Amniotic epithelial cell (primary cell): ENCODE results near the gene IL4R.
A peak's percentile ranks its signal among the peaks of the same experiment; 100 is the strongest.
"Not testable (repeated sequence)": the region's sequence is repeated elsewhere in the genome, so short reads cannot be mapped to it uniquely, and the experiment has no call there.

Experiments used
- DNase-seq: peaks from one replicate; pipeline ENCODE4 v3.0.0-alpha.2; 2010; ENCODE audit warnings: low read depth

IL4R gene

DNA sequence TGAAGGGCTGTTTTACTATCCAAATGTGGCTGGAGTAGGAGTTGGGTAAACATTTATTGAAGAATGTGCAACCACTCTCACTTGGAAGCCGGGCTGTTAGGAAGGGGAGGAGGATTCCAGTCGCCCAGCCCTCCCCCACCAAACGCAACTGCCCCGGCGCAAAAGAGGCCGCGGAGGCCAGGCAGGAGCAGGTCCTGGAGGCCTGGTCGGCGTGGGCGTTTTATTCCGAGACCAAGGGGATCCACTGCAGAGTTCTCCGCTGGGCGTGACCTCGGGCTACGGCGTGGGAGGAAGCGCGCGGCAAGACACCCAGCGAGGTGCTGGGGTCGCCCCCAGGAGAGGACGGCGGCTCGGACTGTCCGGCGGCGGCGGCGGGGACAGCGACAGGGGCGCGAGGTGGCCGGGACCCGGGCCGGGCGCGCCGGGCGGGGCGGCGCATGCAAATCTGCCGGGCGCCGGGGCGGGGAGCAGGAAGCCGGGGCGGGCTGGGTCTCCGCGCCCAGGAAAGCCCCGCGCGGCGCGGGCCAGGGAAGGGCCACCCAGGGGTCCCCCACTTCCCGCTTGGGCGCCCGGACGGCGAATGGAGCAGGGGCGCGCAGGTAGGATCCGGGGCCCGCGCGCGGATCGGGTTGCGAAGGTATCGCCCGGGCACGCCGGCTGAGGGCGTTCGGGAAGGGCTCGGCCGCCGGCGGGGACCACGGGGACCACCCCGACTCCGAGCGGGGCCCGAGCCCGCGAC is at the start of gene IL4R:
IL4R (plus strand) TSS at position 553 of the 739 bp plus-strand sequence. CDS start 26,230 bp downstream, outside the sequence.
- DNase-seq = peak; percentile 93

DNA sequence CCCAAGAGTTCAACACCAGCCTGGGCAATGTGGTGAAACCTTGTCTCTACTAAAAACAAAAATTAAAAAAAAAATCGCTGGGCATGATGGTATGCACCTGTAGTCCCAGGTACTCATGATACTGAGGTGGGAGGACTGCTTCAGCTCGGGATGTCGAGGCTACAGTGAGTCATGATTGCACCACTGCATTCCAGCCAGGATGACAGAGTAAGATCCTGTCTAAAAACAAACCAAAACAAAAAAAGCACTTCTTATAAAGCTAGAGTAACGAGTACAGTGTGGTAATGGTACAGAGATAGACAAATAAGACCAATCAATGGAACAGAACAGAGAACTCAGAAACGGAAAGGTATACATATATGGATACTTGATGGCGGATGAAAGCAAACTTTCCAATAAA is 49.6 kb upstream of the IL4R start:
- peak; percentile 90 for DNase-seq

DNA sequence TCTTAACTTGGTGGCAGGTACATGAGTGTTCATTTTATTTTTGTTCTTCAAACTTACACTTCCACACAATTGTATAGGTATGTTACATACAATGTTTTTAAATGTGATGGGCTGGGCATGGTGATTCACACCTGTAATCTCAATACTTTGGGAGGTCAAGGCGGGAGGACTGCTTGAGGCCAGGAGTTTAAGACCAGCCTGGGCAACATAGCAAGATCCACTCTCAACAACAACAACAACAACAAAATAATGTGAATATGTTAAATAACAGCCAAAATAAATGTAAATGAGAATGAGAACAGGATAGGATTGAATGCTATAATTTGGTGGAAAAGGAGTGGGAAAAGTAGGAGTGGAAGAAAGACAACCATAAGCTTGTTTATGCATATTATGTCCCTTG is 47.8 kb upstream of the IL4R start:
- no peak for DNase-seq

DNA sequence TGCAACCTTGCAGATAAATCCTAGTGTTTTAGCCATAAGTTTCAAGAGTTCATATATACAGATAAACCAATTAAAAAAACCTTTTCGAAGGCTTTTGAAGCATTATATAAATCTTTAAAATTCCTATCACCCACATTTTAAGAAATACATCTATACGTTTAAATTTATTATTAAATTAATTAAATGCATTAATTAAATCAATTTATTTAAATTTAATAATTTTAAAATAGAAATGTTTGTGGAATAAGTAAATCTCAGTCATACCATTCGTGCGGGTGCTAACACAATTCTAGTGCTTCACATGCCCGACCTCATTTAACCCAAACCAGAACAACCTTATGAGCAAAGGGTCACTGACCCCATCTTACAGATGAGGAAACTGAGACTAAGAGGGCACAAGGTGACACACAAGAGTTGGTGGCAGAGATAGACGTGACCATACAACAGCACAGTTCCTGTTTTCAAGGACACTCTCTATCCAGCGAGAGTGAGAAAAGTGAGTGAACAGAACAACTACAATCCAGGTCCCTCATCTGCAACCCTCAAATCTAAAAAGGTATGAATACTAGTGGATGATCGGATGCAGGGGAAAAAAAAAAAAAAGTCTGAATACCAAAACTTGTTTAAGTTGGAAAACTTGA is 46.6 kb upstream of the IL4R start:
- DNase-seq = no peak

DNA sequence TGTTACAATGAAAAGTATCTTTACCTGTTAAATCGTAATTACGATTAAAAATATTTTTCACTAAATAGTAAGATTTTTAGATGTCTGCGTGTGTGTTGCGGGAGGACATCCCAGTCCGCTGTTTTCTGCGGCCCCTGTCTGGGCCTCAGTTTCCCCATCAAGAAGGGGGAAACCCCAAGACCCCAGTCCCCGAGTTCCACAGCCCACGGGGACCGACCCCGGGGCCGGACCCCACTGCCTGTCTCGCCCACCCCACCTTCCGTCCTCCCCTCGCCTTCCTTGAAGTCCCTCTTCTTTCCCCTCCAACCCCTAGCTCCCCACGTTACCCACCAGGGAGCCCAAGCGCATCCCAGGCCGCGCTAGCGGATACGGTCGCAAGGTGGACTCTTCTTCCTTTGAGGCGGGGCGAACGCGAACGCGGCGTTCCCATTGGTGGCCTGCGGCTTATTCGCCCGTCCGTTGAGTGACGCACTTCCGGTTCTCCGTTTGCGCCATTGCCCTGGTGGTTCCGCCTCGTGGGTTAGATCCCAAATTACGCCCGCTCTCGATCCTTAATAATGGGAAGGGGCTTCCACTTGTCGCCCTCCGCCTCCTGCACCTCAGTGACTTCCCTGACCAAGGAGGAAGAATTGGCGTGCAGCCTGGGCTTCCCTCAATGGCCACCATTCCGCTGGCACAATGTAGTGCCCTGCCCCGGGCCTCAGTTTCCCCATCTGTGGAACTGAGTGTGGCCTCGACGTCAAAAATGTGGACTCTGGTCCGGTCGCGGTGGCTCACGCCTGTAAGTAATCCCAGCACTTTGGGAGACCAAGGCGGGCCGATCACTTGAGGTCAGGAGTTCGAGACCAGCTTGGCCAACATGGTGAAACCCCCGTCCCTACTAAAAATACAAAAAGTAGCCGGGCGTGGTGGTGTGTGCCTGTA is 45.1 kb upstream of the IL4R start, which contains the start of gene NSMCE1:
NSMCE1 (minus strand) TSS at position 397 of the 924 bp plus-strand sequence. CDS start 11,202 bp downstream, outside the sequence.
- peak; percentile 91 for DNase-seq

DNA sequence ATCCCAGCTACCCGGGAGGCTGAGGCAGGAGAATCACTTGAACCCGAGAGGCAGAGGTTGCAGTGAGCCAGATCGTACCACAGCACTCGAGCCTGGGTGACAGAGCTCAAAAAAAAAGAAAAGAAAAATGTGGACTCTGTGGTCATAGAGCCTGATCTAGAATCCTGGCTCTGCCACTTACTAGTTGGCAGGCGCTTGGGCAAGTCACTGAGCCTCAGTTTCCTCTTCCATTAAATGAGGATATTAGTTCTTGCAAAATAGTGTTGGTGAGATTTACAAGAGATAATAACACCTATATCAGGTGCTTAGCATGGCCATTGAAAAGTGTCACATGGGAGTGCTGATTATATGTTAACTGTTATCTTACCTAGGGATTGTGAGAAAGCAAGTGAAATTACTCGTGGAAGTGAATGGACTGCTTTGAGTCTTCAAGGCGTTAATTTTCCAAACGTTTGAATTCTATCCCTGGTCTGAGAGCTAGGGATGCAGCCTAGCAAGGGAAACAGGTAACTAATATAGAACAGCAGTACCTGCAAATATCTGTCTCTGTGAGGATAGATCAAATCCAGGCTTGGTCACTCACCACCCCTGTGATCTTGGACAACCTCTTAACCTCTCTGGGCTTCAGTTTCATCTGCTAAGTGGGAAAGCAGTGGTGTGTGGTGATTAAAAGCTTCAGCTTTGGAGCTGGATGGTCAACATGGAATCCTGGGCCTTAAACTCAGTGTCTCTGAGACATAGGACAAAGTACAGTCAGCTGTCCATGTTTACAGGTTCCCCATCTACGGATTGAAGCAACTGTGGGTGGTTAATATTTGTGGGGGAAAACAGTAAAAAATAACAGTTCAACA is 44.2 kb upstream of the IL4R start:
- no peak for DNase-seq

DNA sequence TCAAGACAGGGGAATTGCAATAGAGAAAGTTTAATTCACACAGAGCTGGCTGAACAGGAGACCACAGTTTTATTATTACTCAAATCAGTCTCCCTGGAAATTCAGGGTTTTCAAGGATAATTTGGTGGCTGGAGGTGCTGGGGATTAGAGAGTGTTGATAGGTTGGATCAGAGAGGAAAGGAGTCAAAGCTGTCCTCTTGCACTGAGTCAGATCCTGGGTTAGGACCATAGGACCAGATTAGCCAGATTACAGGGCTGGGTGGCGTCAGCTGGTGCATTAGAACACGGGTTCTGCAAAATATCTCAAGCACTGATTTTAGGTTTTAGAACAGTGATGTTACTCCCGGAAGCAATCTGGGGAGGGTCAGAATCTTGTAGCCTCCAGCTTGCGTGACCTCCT is 43.4 kb upstream of the IL4R start:
- no peak for DNase-seq

DNA sequence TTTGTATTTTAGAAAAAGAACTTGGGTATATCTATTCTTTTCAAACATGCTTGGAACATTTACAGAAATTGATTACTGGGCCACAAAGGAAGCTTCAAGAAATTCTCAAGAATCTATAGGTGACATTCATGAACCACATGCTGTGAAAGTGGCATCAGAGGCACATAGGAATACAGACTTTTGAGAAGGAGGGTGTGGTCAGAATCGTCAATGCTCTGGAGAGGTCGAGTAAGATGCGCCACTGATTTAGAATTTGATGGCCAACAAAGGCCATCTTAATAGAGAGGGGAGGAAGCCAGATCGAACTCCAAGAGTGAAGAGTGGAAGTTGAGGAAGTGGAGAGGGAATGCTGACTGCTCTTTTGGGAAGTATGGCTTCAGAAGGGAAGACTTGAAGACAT is 41.7 kb upstream of the IL4R start:
- no peak for DNase-seq

DNA sequence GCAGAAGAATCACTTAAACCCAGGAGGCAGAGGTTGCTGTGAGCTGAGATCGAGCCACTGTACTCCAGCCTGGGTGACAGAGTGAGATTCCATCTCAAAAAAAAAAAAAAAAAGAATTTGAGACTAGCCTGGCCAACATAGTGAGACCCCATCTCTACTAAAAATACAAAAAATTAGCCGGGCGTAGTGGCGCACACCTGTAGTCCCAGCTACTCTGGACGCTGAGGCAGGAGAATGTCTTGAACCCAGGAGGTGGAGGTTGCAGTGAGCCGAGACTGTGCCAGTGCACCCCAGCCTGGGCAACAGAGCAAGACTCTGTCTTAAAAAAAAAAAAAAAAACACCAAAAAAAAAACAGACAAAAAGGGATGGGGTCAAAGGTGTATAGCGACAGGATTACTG is 41.1 kb upstream of the IL4R start:
- not testable (repeated sequence) for DNase-seq

DNA sequence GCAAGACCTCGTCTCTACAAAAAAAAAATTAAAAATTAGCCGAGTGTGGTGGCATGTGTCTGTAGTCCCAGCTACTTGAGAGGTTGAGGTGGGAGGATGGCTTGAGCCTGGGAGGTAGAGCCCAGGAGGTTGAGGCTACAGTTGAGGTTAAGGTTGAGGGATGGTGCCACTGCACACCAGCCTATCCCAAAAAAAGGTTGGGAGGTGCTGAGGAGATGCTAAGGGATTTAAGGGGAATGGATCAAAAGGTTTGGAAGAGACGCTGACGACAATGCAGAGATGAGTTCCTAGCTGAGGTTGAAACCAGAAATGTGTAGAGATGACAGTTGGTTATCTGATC is 40.5 kb upstream of the IL4R start:
- DNase-seq = no peak

DNA sequence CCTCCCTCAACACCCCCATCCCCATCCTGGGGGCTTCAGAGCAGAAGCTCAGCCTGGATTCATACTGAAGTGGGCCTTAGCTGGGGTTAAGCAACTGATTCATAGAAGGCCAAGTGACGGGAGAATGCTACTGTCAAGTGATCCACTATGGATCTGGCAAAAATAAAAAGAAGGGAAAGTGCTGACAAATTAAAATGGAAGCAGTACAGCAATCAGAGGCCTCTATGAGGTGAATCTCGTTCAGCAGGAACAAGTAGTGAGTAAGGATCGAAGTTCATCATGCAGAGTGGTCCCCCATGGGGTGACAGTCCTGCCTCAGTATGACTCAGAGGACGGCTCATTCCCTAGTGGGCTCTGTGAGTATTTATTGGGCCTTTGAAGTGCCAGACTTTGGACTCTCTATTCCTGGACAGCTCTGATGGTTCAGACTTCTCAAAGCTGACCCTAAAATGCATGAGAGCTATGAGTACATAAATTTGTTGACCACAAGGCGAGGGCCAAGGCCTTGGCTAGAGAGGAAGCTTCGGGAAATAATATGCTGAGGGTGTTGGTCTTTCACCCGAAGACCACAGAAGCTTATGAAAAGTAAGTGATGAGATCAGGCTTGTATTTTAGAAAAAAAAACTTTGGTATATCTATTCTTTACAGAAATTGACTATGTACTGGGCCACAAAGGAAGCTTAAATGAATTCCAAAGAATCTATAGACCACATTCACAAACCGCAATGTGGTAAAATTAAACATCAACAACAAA is 39.9 kb upstream of the IL4R start:
- DNase-seq = peak; percentile 14

DNA sequence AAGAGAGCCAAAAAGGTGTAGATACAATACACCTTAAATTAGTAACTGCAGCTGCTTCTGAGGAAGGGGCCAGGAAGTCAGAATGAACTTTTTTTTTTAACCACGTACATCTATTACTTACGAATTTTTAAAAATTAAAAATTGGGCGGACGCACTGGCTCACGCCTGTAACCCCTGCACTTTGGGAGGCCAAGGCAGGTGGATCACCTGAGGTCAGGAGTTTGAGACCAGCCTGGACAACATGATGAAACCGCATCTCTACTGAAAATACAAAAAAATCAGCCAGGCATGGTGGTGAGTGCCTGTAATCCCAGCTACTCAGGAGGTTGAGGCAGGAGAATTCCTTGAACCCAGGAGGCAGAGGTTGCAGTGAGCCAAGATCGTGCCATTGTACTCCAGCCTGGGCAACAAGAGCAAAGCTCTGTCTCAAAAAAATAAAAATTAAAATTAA is 39.3 kb upstream of the IL4R start:
- not testable (repeated sequence) for DNase-seq

DNA sequence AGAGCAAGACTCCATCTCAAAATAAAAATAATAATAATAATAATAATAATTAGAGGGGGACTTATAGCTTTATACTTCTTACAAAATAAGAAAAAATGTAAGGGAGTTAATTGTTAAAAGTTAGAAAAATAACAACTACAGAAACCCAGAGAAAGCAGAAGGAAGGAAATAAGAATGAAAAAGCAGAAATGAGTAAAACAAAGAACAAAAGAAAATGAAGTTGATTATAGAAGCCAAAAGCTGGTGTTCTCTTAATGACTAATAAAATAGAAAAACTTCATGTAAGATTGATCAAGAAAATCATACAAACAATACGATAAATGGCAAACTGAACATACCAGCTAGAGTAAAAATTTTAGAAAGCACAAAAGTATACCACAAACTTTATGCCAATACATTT is 38.4 kb upstream of the IL4R start:
- DNase-seq = no peak

DNA sequence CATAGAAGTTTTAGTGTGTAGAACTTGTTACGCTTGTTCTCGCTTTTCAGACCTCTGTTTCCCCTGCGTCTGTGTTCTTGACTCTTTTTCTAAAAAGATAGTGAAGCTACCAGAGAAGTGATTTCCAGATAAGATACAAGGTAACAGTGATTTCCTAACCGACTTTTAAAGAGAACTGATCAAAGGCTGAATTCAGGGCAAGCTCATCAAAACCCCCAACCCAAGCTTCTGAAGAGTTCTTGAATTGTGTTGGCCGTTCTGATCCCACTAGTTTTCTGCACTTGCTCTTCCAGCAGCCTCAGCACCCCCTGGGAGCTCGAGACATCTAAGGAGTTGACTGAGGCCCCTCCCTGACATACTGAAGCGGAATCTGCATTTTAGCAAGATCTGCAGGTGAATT is 32.5 kb upstream of the IL4R start:
- no peak for DNase-seq

DNA sequence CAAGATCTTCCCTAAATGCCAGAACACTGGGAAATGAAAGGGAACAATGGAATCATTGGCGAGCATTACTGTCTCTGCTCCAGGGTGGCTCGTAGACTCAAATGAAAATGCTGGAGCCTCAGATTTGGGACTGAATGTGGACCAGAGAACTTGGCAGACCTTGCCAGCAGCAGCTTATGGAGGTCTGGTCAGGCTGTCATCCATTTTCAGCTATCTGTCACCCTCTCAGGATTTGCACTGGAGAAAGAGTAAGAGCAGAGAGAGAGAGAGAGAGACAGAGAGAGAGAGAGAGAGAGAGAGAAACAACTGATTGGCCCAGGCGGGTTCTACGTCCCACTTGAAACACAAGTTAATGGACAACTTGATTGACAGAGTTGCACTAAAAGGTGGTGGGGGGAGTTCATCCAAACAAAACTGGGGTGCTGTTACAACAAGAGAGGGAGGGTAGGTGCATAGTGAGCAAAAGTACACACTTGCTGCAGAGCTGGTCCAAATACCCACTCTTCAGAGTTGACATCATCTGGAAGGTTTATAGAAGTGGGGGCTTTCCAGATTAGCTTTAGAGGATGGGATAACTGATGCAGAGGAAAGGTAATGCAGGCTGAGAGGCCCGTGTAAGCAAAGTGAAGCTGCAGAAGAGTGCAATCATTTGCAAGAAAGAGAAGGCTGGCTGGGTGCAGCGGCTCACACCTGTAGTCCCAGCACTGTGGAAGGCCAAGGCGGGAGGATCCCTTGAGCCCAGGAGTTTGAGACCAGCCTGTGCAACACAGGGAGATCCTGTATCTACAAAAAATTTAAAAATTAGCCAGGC is 28.7 kb upstream of the IL4R start:
- no peak for DNase-seq

DNA sequence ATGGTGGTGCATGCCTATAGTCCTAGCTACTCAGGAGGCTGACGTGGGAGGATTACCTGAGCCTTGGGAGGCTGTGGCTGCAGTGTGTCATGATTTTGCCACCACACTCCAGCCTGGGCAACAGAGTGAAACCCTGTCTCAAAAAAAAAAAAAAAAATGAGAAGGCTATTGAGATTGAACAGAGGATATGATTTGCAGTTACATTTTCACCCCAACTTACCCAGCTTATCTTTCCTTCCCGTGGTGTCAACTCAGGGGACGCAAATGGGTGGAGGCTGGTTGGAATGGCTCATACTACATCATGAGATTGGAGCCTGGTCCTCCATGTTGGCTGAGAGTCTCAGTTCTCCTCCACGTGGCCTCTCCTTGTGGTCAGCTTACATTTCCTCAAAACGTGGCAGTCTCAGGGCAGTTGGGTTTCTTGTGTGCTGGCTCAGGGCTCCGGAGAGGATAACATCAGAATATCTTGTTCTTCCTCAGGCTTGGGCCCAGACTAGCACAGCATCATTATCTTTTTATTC is 28.0 kb upstream of the IL4R start:
- no peak for DNase-seq

DNA sequence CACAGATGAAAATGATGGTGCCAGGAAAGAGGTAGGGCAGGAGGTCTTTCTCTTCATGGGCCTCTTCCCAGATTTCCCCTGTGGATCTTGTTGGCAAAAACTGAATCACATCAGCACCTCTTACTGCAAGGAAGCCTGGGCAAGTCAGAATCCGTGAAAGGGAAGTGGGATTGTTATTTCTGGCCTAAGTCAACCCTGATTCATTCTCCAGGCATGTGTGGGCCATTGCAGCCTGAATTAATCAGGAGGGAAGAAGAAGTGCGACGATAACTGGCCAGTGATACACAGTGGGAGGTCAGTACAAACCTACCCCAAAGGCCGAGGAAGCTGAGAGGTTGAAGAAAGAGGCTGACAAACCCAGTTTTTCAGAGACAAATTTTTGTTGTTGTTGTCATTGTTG is 27.3 kb upstream of the IL4R start:
- peak; percentile 92 for DNase-seq

DNA sequence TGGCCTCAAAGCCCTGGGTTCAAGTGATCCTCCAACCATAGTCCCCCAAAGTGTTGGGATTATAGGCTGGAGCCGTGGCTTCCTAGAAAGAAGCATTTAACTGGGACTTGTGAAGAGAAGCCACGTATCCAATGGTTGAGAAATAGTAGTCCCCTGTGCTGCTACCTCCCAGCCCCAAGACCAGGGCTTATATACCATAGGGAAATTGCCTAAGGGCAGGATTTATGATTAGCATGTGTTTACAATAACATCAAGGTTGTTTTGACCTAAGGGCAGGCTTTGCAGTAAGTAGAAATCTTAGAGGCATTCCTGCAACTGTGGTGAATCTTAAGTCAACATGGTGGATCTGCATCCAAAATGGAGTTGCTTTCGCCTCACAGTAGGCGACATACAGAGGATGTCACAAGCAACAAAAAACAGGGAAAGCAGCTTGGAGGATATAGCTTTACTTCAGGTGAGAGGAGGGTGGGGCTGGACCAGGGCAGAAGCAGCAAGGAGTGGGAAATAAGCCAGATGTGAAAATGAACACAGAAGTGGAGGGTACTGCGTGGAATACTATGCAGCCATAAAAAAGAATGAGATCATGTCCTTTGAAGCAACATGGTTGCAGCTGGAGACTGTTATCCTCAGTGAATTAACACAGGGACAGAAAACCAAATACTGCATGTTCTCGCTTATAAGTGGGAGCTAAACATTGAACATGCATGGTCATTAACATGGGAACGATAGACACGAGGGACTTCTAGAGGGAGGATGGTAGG is 26.5 kb upstream of the IL4R start:
- DNase-seq = peak; percentile 56

DNA sequence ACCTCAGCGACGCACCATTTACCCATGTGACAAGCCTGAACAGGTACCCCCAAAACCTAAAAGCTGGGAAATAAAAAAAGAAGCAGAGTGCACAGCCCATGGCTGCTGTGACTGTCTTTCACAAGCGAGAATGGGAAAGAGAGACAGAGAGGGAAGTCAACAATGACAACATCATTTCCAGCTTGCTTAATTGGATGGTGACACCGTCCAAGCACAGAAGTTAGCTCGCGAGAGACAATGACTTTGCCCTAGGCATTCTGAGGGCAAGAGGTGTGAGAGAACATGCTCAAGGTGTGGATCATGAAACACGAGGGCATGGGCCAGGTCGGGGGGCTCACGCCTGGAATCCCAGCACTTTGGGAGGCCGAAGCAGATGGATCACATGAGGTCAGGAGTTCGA is 25.9 kb upstream of the IL4R start:
- DNase-seq = no peak
